Tibial nerve (tissue), 3 donors: Measurements from ENCODE around the gene JADE1.

Experiments used
- CTCF ChIP-seq, 5 experiments: fragments of 200-600 bp in 3 of 5; fragments of 450-650 bp in 2 of 5; sonication (generic) in 3 of 5; IDR thresholded peaks; one replicate each; pipeline ENCODE4 v1.5.1; 2016 to 2019; ENCODE audit warnings: antibody characterized with exemption in 5 of 5, mild to moderate bottlenecking in 3 of 5, moderate library complexity in 2 of 5
- POLR2A ChIP-seq, 2 donors: fragments of 450-650 bp; IDR thresholded peaks; one replicate each; pipeline ENCODE4 v1.6.1; 2017; ENCODE audit warnings: antibody characterized with exemption in 2 of 2, mild to moderate bottlenecking in 2 of 2, moderate library complexity in 2 of 2

DNA sequence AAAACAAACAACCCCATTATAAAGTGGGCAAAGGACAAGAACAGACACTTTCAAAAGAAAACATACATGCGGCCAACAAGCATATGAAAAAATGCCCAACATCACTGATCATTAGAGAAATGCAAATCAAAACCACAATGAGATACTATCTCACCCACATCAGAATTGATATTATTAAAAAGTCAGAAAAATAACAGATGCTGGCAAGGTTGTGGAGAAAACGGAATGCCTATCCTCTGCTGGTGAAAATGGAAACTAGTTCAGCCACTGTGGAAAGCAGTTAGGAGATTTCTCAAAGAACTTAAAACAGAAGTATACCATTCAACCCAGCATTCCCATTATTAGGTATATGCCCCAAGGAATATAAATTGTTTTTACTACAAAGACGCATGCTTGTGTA lies 112.5 kb downstream of the JADE1 start:
- no peak for TF ChIP-seq CTCF (IDR thresholded peaks at IDR 0.05)
- no peak for TF ChIP-seq POLR2A (IDR thresholded peaks at IDR 0.05)
